HepG2 (cell line): Measurements from ENCODE around the gene KRTAP12-2. TPM values are rescaled to one million over a fixed set of nuclear protein-coding genes. Genes with fewer than 3 reads are reported as not detected.

Experiments
- JUNB ChIP-seq: sonication (generic); formaldehyde crosslinking; IDR thresholded peaks from 2 replicates; pipeline ENCODE4 v1.8.0; 2022; ENCODE audit warnings: missing genetic modification reagents, mild to moderate bottlenecking, borderline replicate concordance
- MTA1 ChIP-seq: sonication (generic); formaldehyde crosslinking; IDR thresholded peaks from 2 replicates; pipeline ENCODE4 v1.4.0; 2020; ENCODE audit warnings: missing genetic modification reagents, mild to moderate bottlenecking, borderline replicate concordance
- NFKB2 ChIP-seq: sonication (generic); formaldehyde crosslinking; IDR thresholded peaks from 2 replicates; pipeline ENCODE4 v1.4.0; 2020; ENCODE audit warnings: missing genetic modification reagents, borderline replicate concordance
- PHF20 ChIP-seq: sonication (generic); formaldehyde crosslinking; IDR thresholded peaks from 2 replicates; pipeline ENCODE4 v1.5.0; 2020; ENCODE audit warnings: mild to moderate bottlenecking, missing genetic modification reagents
- RAD51 ChIP-seq: fragments of 450-650 bp; IDR thresholded peaks from 2 replicates; pipeline ENCODE4 v1.6.1; 2016; ENCODE audit warnings: borderline replicate concordance
- THAP11 ChIP-seq: IDR thresholded peaks from 2 replicates; pipeline ENCODE4 v1.6.1; 2016; ENCODE audit warnings: missing biosample characterization, missing genetic modification reagents
- U2AF1 ChIP-seq: fragments of 200-400 bp; formaldehyde crosslinking; optimal IDR thresholded peaks from 2 replicates; pipeline ENCODE3; 2017; ENCODE audit warnings: mild to moderate bottlenecking, low read depth, low read length
- ZFP82 ChIP-seq: sonication (generic); formaldehyde crosslinking; IDR thresholded peaks from 2 replicates; pipeline ENCODE4 v1.5.1; 2020; ENCODE audit warnings: mild to moderate bottlenecking, missing genetic modification reagents, borderline replicate concordance
- ZNF230 ChIP-seq: sonication (generic); formaldehyde crosslinking; IDR thresholded peaks from 2 replicates; pipeline ENCODE4 v1.4.0; 2020; ENCODE audit warnings: mild to moderate bottlenecking, missing genetic modification reagents
- ZSCAN22 ChIP-seq: sonication (generic); formaldehyde crosslinking; IDR thresholded peaks from 2 replicates; pipeline ENCODE4 v1.4.0; 2020; ENCODE audit warnings: mild to moderate bottlenecking, missing genetic modification reagents
- polyA plus RNA-seq, 8 experiments: library from polyadenylated mRNA; depleted of rRNA in 3 of 8; stranded (reverse) in 7 of 8; unstranded in 1 of 8; fragments of >200 nt; fragmentation: Illumina TruSeq in 4 of 8; extraction: Trizol in 4 of 8; gene quantifications; 2 replicates each; pipeline versions ENCODE4 v1.2.1 to v1.2.3, GENCODE V29; 2011 to 2016; ENCODE audit warnings: low read depth in 4 of 8, missing spikeins in 1 of 8, mixed read lengths in 1 of 8; ENCODE audit not compliant: insufficient read depth in 1 of 8
- total RNA-seq, 5 experiments: library from RNA; depleted of rRNA; stranded (reverse); fragments of >200 nt; fragmentation: Illumina TruSeq; extraction: Trizol; gene quantifications; 2 replicates each; pipeline ENCODE4 v1.2.3, GENCODE V29; 2016; ENCODE audit warnings: low read depth in 1 of 5
- TF ChIP-seq, protein P1 (sequence below): sonication (generic); formaldehyde crosslinking; IDR thresholded peaks from 2 replicates; pipeline ENCODE4 v1.4.0; 2020; ENCODE audit warnings: missing genetic modification reagents
- TF ChIP-seq, protein P2 (sequence below): sonication (generic); formaldehyde crosslinking; IDR thresholded peaks from 2 replicates; pipeline ENCODE4 v1.8.0; 2022; ENCODE audit warnings: missing genetic modification reagents, mild to moderate bottlenecking, moderate library complexity, borderline replicate concordance
- TF ChIP-seq, protein P3 (sequence below): sonication (generic); formaldehyde crosslinking; IDR thresholded peaks from 2 replicates; pipeline ENCODE4 v1.5.1; 2020; ENCODE audit warnings: missing genetic modification reagents, mild to moderate bottlenecking, borderline replicate concordance
- TF ChIP-seq, protein P4 (sequence below): sonication (generic); formaldehyde crosslinking; IDR thresholded peaks from 2 replicates; pipeline ENCODE4 v1.5.0; 2020; ENCODE audit warnings: mild to moderate bottlenecking, missing genetic modification reagents, borderline replicate concordance

The KRTAP12-2 gene
- total and polyA plus RNA-seq, 2 of the 13 experiments (the other 11 are each of a cell fraction or from before 2014, with no cell fraction given) = not detected

DNA sequence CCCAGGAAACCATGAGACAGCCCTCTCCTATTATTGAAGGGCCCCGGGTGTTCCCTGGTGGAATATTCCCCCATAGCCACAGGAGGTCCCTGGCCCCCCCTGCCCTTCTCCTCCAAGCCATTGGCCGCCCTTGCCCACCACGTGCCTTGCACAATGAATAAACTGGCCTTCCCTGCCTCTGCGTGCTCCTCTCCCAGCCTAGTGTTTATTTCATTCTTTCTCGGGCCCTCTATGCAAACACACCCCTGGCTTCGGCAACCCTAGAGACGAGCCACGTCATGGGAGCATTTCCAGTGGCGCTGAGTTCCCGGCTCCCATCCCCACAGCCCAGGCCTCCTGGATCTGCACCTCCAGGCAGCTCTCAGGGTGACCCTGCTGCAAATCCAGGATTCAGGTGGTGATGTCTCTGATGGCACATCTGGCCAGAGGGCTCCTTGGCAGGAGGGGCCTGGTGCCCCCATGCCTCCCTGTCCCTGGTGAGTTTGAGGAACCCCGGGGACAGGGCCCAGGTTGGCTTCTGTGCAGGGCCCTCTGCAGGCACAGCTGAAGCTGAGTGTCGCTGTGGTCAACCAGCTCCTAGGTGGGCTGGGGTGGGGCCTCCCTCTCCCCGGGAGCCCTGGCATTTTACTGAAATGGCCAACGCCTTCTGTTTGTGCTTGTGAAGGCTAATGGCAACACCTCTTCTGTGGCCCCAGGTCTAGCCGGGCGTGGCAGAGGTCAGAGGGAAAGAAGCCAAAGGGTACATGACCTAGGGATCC, 36.4 kb upstream of the KRTAP12-2 start (continued):
- no peak for TF ChIP-seq ZFP82
- TF ChIP-seq THAP11 (CRISPR knock-in tag) = 0 out of 2 replicates have a peak, but pooled peaks have one; percentile 12
- TF ChIP-seq NFKB2 = peak; percentile 55; the same call in 1 of the 2 replicates
- TF ChIP-seq, protein P1, sequence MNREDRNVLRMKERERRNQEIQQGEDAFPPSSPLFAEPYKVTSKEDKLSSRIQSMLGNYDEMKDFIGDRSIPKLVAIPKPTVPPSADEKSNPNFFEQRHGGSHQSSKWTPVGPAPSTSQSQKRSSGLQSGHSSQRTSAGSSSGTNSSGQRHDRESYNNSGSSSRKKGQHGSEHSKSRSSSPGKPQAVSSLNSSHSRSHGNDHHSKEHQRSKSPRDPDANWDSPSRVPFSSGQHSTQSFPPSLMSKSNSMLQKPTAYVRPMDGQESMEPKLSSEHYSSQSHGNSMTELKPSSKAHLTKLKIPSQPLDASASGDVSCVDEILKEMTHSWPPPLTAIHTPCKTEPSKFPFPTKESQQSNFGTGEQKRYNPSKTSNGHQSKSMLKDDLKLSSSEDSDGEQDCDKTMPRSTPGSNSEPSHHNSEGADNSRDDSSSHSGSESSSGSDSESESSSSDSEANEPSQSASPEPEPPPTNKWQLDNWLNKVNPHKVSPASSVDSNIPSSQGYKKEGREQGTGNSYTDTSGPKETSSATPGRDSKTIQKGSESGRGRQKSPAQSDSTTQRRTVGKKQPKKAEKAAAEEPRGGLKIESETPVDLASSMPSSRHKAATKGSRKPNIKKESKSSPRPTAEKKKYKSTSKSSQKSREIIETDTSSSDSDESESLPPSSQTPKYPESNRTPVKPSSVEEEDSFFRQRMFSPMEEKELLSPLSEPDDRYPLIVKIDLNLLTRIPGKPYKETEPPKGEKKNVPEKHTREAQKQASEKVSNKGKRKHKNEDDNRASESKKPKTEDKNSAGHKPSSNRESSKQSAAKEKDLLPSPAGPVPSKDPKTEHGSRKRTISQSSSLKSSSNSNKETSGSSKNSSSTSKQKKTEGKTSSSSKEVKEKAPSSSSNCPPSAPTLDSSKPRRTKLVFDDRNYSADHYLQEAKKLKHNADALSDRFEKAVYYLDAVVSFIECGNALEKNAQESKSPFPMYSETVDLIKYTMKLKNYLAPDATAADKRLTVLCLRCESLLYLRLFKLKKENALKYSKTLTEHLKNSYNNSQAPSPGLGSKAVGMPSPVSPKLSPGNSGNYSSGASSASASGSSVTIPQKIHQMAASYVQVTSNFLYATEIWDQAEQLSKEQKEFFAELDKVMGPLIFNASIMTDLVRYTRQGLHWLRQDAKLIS (CRISPR knock-in tag) = no peak
- no peak for TF ChIP-seq U2AF1
- peak; percentile 43; the same call in 1 of the 2 replicates for TF ChIP-seq PHF20
- TF ChIP-seq, protein P2, sequence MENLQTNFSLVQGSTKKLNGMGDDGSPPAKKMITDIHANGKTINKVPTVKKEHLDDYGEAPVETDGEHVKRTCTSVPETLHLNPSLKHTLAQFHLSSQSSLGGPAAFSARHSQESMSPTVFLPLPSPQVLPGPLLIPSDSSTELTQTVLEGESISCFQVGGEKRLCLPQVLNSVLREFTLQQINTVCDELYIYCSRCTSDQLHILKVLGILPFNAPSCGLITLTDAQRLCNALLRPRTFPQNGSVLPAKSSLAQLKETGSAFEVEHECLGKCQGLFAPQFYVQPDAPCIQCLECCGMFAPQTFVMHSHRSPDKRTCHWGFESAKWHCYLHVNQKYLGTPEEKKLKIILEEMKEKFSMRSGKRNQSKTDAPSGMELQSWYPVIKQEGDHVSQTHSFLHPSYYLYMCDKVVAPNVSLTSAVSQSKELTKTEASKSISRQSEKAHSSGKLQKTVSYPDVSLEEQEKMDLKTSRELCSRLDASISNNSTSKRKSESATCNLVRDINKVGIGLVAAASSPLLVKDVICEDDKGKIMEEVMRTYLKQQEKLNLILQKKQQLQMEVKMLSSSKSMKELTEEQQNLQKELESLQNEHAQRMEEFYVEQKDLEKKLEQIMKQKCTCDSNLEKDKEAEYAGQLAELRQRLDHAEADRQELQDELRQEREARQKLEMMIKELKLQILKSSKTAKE = no peak
- peak; percentile 43; the same call in 1 of the 2 replicates for TF ChIP-seq ZNF230
- TF ChIP-seq, protein P3, sequence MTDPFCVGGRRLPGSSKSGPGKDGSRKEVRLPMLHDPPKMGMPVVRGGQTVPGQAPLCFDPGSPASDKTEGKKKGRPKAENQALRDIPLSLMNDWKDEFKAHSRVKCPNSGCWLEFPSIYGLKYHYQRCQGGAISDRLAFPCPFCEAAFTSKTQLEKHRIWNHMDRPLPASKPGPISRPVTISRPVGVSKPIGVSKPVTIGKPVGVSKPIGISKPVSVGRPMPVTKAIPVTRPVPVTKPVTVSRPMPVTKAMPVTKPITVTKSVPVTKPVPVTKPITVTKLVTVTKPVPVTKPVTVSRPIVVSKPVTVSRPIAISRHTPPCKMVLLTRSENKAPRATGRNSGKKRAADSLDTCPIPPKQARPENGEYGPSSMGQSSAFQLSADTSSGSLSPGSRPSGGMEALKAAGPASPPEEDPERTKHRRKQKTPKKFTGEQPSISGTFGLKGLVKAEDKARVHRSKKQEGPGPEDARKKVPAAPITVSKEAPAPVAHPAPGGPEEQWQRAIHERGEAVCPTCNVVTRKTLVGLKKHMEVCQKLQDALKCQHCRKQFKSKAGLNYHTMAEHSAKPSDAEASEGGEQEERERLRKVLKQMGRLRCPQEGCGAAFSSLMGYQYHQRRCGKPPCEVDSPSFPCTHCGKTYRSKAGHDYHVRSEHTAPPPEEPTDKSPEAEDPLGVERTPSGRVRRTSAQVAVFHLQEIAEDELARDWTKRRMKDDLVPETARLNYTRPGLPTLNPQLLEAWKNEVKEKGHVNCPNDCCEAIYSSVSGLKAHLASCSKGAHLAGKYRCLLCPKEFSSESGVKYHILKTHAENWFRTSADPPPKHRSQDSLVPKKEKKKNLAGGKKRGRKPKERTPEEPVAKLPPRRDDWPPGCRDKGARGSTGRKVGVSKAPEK (CRISPR knock-in tag) = no peak
- no peak for TF ChIP-seq JUNB (CRISPR knock-in tag)
- TF ChIP-seq MTA1 (CRISPR knock-in tag) = peak; percentile 59; the same call in 1 of the 2 replicates
- TF ChIP-seq ZSCAN22 = no peak
- TF ChIP-seq RAD51 = no peak
- TF ChIP-seq, protein P4, sequence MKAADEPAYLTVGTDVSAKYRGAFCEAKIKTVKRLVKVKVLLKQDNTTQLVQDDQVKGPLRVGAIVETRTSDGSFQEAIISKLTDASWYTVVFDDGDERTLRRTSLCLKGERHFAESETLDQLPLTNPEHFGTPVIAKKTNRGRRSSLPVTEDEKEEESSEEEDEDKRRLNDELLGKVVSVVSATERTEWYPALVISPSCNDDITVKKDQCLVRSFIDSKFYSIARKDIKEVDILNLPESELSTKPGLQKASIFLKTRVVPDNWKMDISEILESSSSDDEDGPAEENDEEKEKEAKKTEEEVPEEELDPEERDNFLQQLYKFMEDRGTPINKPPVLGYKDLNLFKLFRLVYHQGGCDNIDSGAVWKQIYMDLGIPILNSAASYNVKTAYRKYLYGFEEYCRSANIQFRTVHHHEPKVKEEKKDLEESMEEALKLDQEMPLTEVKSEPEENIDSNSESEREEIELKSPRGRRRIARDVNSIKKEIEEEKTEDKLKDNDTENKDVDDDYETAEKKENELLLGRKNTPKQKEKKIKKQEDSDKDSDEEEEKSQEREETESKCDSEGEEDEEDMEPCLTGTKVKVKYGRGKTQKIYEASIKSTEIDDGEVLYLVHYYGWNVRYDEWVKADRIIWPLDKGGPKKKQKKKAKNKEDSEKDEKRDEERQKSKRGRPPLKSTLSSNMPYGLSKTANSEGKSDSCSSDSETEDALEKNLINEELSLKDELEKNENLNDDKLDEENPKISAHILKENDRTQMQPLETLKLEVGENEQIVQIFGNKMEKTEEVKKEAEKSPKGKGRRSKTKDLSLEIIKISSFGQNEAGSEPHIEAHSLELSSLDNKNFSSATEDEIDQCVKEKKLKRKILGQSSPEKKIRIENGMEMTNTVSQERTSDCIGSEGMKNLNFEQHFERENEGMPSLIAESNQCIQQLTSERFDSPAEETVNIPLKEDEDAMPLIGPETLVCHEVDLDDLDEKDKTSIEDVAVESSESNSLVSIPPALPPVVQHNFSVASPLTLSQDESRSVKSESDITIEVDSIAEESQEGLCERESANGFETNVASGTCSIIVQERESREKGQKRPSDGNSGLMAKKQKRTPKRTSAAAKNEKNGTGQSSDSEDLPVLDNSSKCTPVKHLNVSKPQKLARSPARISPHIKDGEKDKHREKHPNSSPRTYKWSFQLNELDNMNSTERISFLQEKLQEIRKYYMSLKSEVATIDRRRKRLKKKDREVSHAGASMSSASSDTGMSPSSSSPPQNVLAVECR = peak; percentile 47; the same call in 1 of the 2 replicates
